CD14-positive monocyte (primary cell): Measurements from ENCODE around the gene CYP2R1. TPM values are rescaled to one million over a fixed set of nuclear protein-coding genes. Genes with fewer than 3 reads are reported as not detected.

ENCODE experiments used
- DNase-seq, 3 donors: peaks; one replicate each; pipeline ENCODE4 v3.0.0-alpha.2; 2011 to 2022
- H2AFZ ChIP-seq: 2 replicates; pipeline ENCODE4 v1.6.0; 2012; ENCODE audit warnings: mild to moderate bottlenecking, low read depth, low read length, inconsistent platforms; ENCODE audit not compliant: insufficient read depth, poor library complexity, severe bottlenecking
- H3K27ac ChIP-seq, 2 donors: 1 replicate in 1 of 2; 2 replicates in 1 of 2; pipeline ENCODE4 v1.5.1; 2012 to 2013; ENCODE audit warnings: low read length in 2 of 2, control low read depth in 1 of 2, inconsistent platforms in 1 of 2, low read depth in 1 of 2, mild to moderate bottlenecking in 1 of 2
- H3K27me3 ChIP-seq, 2 donors: one replicate each; pipeline versions ENCODE4 v1.6.0 to v1.6.1; 2011 to 2013; ENCODE audit warnings: low read length in 2 of 2; ENCODE audit not compliant: control insufficient read depth in 2 of 2, insufficient read depth in 2 of 2
- H3K36me3 ChIP-seq, 2 donors: replicated peaks in 1 of 2; 1 replicate in 1 of 2; 2 replicates in 1 of 2; pipeline versions ENCODE4 v1.5.1 to v1.6.1; 2012 to 2013; ENCODE audit warnings: low read length in 2 of 2, control low read depth in 1 of 2, inconsistent platforms in 1 of 2, mild to moderate bottlenecking in 1 of 2; ENCODE audit not compliant: insufficient read depth in 2 of 2, control insufficient read depth in 1 of 2
- H3K4me1 ChIP-seq, 2 donors: 1 replicate in 1 of 2; 2 replicates in 1 of 2; pipeline versions ENCODE4 v1.5.1 to v1.6.1; 2012 to 2013; ENCODE audit warnings: low read length in 2 of 2, control low read depth in 1 of 2, inconsistent platforms in 1 of 2, mild to moderate bottlenecking in 1 of 2, moderate library complexity in 1 of 2; ENCODE audit not compliant: insufficient read depth in 2 of 2, control insufficient read depth in 1 of 2
- H3K4me2 ChIP-seq: replicated peaks from 2 replicates; pipeline ENCODE3; 2012; ENCODE audit warnings: low read length, moderate library complexity, mild to moderate bottlenecking; ENCODE audit not compliant: poor library complexity, severe bottlenecking; ENCODE audit errors: extremely low read depth
- H3K4me3 ChIP-seq, 3 experiments: fragments of 200-600 bp in 1 of 3; sonication (generic) in 1 of 3; replicated peaks in 1 of 3; 1 replicate in 2 of 3; 2 replicates in 1 of 3; pipeline ENCODE4 v1.5.1; 2011 to 2013; ENCODE audit warnings: low read length in 3 of 3, mild to moderate bottlenecking in 3 of 3, control low read depth in 2 of 3, low read depth in 2 of 3, inconsistent platforms in 1 of 3, moderate library complexity in 1 of 3
- H3K79me2 ChIP-seq: 2 replicates; pipeline ENCODE4 v1.6.0; 2012; ENCODE audit warnings: mild to moderate bottlenecking, control low read depth, inconsistent platforms, low read length, moderate library complexity; ENCODE audit not compliant: insufficient read depth
- H3K9ac ChIP-seq: 2 replicates; pipeline ENCODE4 v1.6.0; 2017; ENCODE audit warnings: low read length, mild to moderate bottlenecking; ENCODE audit not compliant: insufficient read depth, poor library complexity, severe bottlenecking
- H3K9me3 ChIP-seq, 2 donors: replicated peaks in 1 of 2; 1 replicate in 1 of 2; 2 replicates in 1 of 2; pipeline versions ENCODE4 v1.5.1 to v1.6.1; 2012 to 2013; ENCODE audit warnings: low read length in 2 of 2, control low read depth in 1 of 2; ENCODE audit not compliant: control insufficient read depth in 1 of 2, insufficient read depth in 1 of 2
- H4K20me1 ChIP-seq: 2 replicates; pipeline ENCODE4 v1.6.0; 2012; ENCODE audit warnings: mild to moderate bottlenecking, low read length, control low read depth, moderate library complexity; ENCODE audit not compliant: insufficient read depth
- H3K27ac Mint-ChIP-seq, 7 donors: one replicate each; pipeline ENCODE4 v1.8.0; 2020; ENCODE audit warnings: mild to moderate bottlenecking in 7 of 7, mixed read lengths in 7 of 7, moderate library complexity in 6 of 7, inconsistent platforms in 2 of 7
- H3K27me3 Mint-ChIP-seq, 3 donors: one replicate each; pipeline ENCODE4 v1.8.0; 2021 to 2022; ENCODE audit warnings: low read depth in 3 of 3, mild to moderate bottlenecking in 3 of 3, mixed read lengths in 3 of 3, moderate library complexity in 3 of 3, inconsistent platforms in 1 of 3
- H3K36me3 Mint-ChIP-seq, 2 donors: one replicate each; pipeline ENCODE4 v1.8.0; 2020; ENCODE audit warnings: mixed read lengths in 2 of 2, inconsistent platforms in 1 of 2, mild to moderate bottlenecking in 1 of 2
- H3K4me1 Mint-ChIP-seq: one replicate; pipeline ENCODE4 v1.8.0; 2020; ENCODE audit warnings: mild to moderate bottlenecking, mixed read lengths
- H3K4me3 Mint-ChIP-seq, 2 donors: one replicate each; pipeline ENCODE4 v1.8.0; 2020; ENCODE audit warnings: mild to moderate bottlenecking in 2 of 2, mixed read lengths in 2 of 2, moderate library complexity in 1 of 2
- H3K9me3 Mint-ChIP-seq, 7 donors: one replicate each; pipeline ENCODE4 v1.8.0; 2020 to 2022; ENCODE audit warnings: mixed read lengths in 7 of 7, mild to moderate bottlenecking in 6 of 7, moderate library complexity in 6 of 7, inconsistent platforms in 2 of 7
- WGBS: methylation state at CpG from one replicate; pipeline ENCODE4 v1.1.5; 2013; ENCODE audit warnings: missing lambda C conversion rate; ENCODE audit not compliant: insufficient coverage; 5-methylcytosine and 5-hydroxymethylcytosine counted together
- intact Hi-C, 2 donors: fragments of 100-400 bp; cut with micrococcal nuclease; formaldehyde crosslinking; loops; one replicate each; pipeline versions ENCODE4 v1.15.0 to v1.15.1; 2023
- polyA plus RNA-seq, 3 donors: library from polyadenylated mRNA; depleted of rRNA in 1 of 3; unstranded in 2 of 3; stranded (reverse) in 1 of 3; fragments of 300-500 nt in 2 of 3; fragments of >200 nt in 1 of 3; fragmentation: Illumina TruSeq in 2 of 3; gene quantifications; 1 replicate in 2 of 3; 2 replicates in 1 of 3; pipeline ENCODE4 v1.2.3, GENCODE V29; 2012 to 2021
- TF ChIP-seq, protein P1 (sequence below): fragments of 200-600 bp; IDR thresholded peaks from one replicate; pipeline ENCODE4 v1.8.0; 2022; ENCODE audit warnings: antibody characterized with exemption, mild to moderate bottlenecking

Gene CYP2R1
- polyA plus RNA-seq, 3 donors: 5.4 to 8.3 (median 7.0) TPM

DNA sequence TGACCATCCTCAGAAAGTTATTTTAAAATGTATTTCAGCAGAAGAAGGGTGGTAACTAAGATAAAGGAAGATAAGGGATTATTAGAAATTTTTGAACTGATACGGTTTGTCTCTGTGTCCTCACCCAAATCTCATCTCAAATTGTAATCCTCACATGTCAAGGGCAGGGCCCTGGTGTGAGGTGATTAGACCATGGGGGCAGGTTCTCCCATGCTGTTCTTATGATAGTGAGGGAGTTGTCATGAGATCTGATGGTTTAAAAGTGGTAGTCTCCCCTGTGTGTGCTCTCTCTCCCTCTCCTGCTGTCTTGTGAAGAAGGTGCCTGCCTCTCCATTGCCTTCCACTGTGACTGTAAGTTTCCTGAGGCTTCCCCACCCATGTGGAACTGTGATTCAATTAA lies 36.1 kb downstream of the CYP2R1 start:
- H3K27me3 ChIP-seq: no peaks in the 10 kb centered on the region
- no peak overlapping the region for H3K4me2 ChIP-seq
- no peaks in the 10 kb centered on the region for H3K4me1 Mint-ChIP-seq
- peaks cover 0 to 2% (median 0%) of the 10 kb centered on the region in 7 donors for H3K9me3 Mint-ChIP-seq
- no peaks in the 10 kb centered on the region for H4K20me1 ChIP-seq
- peaks cover 3 to 14% of the 10 kb centered on the region in 2 donors for H3K36me3 ChIP-seq
- no peaks in the 10 kb centered on the region for H3K4me1 ChIP-seq
- WGBS: no CpG with 5 or more reads among the region's 1 CpG
- H2AFZ ChIP-seq: no peak overlapping the region
- no peaks in the 10 kb centered on the region for H3K79me2 ChIP-seq
- no peak overlapping the region for H3K27ac ChIP-seq
- H3K27ac Mint-ChIP-seq: no peak overlapping the region
- intact Hi-C loops: no loop called here
- H3K9ac ChIP-seq: no peak overlapping the region
- H3K36me3 Mint-ChIP-seq: peaks cover 22 to 37% of the 10 kb centered on the region in 2 donors
- no peaks in the 10 kb centered on the region for H3K9me3 ChIP-seq
- no peak overlapping the region for H3K4me3 Mint-ChIP-seq
- DNase-seq: no peak
- TF ChIP-seq, protein P1, sequence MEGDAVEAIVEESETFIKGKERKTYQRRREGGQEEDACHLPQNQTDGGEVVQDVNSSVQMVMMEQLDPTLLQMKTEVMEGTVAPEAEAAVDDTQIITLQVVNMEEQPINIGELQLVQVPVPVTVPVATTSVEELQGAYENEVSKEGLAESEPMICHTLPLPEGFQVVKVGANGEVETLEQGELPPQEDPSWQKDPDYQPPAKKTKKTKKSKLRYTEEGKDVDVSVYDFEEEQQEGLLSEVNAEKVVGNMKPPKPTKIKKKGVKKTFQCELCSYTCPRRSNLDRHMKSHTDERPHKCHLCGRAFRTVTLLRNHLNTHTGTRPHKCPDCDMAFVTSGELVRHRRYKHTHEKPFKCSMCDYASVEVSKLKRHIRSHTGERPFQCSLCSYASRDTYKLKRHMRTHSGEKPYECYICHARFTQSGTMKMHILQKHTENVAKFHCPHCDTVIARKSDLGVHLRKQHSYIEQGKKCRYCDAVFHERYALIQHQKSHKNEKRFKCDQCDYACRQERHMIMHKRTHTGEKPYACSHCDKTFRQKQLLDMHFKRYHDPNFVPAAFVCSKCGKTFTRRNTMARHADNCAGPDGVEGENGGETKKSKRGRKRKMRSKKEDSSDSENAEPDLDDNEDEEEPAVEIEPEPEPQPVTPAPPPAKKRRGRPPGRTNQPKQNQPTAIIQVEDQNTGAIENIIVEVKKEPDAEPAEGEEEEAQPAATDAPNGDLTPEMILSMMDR: no peak
- no peak overlapping the region for H3K4me3 ChIP-seq
- H3K27me3 Mint-ChIP-seq: no peaks in the 10 kb centered on the region

DNA sequence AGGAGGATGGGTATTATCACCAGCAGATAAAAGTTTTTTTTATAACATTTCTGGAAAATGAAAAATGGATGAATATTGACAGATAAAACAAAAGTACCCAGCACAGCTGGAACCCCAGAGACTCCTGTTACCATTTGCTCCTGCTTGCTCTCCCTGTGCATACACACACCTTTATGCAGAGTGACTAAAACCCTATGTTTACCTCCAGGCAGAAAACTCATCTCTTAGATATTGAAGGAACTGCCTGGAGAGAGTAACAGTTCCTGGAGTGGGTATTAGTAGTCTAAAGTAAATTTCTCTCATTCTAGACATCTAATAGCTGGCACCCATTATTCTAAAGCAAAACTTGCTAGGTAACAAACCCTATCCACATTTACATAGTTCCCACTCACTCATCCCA lies 38.0 kb downstream of the CYP2R1 start:
- Mint-ChIP-seq H3K4me3 (no peak overlapping the region), H3K36me3 (peaks cover 20 to 35% of the 10 kb centered on the region in 2 donors), H3K9me3 (peaks cover 0 to 2% (median 0%) of the 10 kb centered on the region in 7 donors), H3K27ac (no peak overlapping the region), H3K4me1 (no peaks in the 10 kb centered on the region), H3K27me3 (no peaks in the 10 kb centered on the region)
- no peaks in the 10 kb centered on the region for H3K9me3 ChIP-seq
- no peak overlapping the region for H3K9ac ChIP-seq
- H3K36me3 ChIP-seq: peaks cover 0 to 8% of the 10 kb centered on the region in 2 donors
- no peaks in the 10 kb centered on the region for H4K20me1 ChIP-seq
- H2AFZ ChIP-seq: no peak overlapping the region
- TF ChIP-seq, protein P1: no peak
- no peak overlapping the region for H3K4me2 ChIP-seq
- no peaks in the 10 kb centered on the region for H3K79me2 ChIP-seq
- no peaks in the 10 kb centered on the region for H3K4me1 ChIP-seq
- H3K27ac ChIP-seq: no peak overlapping the region
- no peaks in the 10 kb centered on the region for H3K27me3 ChIP-seq
- DNase-seq: no peak
- intact Hi-C loops: no loop called here
- H3K4me3 ChIP-seq: no peak overlapping the region
